Thyroid gland (tissue), 4 donors: ENCODE measurements around the gene DDX54.

Source experiments
- CTCF ChIP-seq, 6 experiments: fragments of 200-600 bp in 3 of 6; fragments of 450-650 bp in 3 of 6; sonication (generic) in 3 of 6; IDR thresholded peaks; one replicate each; pipeline ENCODE4 v1.5.1; 2016 to 2019; ENCODE audit warnings: antibody characterized with exemption in 6 of 6, mild to moderate bottlenecking in 2 of 6, inconsistent platforms in 1 of 6, moderate library complexity in 1 of 6
- POLR2A ChIP-seq, 2 donors: fragments of 450-650 bp; IDR thresholded peaks; one replicate each; pipeline ENCODE4 v1.6.1; 2017; ENCODE audit warnings: antibody characterized with exemption in 2 of 2, mild to moderate bottlenecking in 2 of 2, moderate library complexity in 1 of 2

- no peak for TF ChIP-seq CTCF (IDR thresholded peaks at IDR 0.05)
- TF ChIP-seq POLR2A (IDR thresholded peaks at IDR 0.05) = no peak
Observed at GRCh38 chr12:113140706-113141105, 44.6 kb downstream of the DDX54 start.
